ENCODE data around the gene HNRNPA0.

HNRNPA0 gene

GRCh38 chr5:137754188-137754960, at the start of gene HNRNPA0:
Gene HNRNPA0 (minus strand): TSS chr5:137754363. CDS start chr5:137754066, 297 bp downstream.
- peak within 1 kb of the TSS; percentile 47 for H2AFZ ChIP-seq (ENCODE audit: low read depth, low read length, severe bottlenecking)
- peaks cover 34% of the 10 kb centered on the region for H4K20me1 ChIP-seq (ENCODE audit: low read depth, low read length)
- peaks cover 26% of the 10 kb centered on the region for H3K36me3 ChIP-seq (ENCODE audit: low read length)
- H3K9me3 ChIP-seq (ENCODE audit: insufficient read depth, low read length), result no peaks in the 10 kb centered on the region
- peaks cover 14% of the 10 kb centered on the region for H3F3A ChIP-seq (ENCODE audit: insufficient read depth)
- peak within 1 kb of the TSS; percentile 96 for H3K4me2 ChIP-seq (ENCODE audit: low read depth, low read length, poor library complexity, severe bottlenecking)
- no peaks in the 10 kb centered on the region for H3K9me2 ChIP-seq (replicated peaks; ENCODE audit: insufficient read depth, low read length)
- peak within 1 kb of the TSS; percentile 84 for H3K27ac ChIP-seq (ENCODE audit: low read depth, low read length)
- no peak for TF ChIP-seq CTCF (IDR thresholded peaks at IDR 0.05; ENCODE audit: insufficient read depth, low read length, poor library complexity, severe bottlenecking)
- peak within 1 kb of the TSS; percentile 97 for H3K9ac ChIP-seq (ENCODE audit: low read length)
- no peaks in the 10 kb centered on the region for H3K27me3 ChIP-seq (ENCODE audit: low read length)
- H3K79me2 ChIP-seq (ENCODE audit: insufficient read depth, low read length), result peaks cover 38% of the 10 kb centered on the region
- peak within 1 kb of the TSS; percentile 88 for H3K4me3 ChIP-seq (ENCODE audit: insufficient read depth, low read length, poor library complexity, severe bottlenecking)

GRCh38 chr5:137802282-137803210, 48.4 kb upstream of the HNRNPA0 start:
- H3K4me3 ChIP-seq (ENCODE audit: insufficient read depth, low read length, poor library complexity, severe bottlenecking), result no peak overlapping the region
- H3F3A ChIP-seq (ENCODE audit: insufficient read depth), result no peaks in the 10 kb centered on the region
- no peaks in the 10 kb centered on the region for H3K27me3 ChIP-seq (ENCODE audit: low read length)

GRCh38 chr5:137800700-137801411, 46.7 kb upstream of the HNRNPA0 start:
- Histone ChIP-seq H2AFZ (ENCODE audit: low read depth, low read length, severe bottlenecking) (no peak overlapping the region), H3K9ac (ENCODE audit: low read length) (no peak overlapping the region), H3K79me2 (ENCODE audit: insufficient read depth, low read length) (no peaks in the 10 kb centered on the region), H3K4me3 (ENCODE audit: insufficient read depth, low read length, poor library complexity, severe bottlenecking) (no peak overlapping the region), H3K9me2 (replicated peaks; ENCODE audit: insufficient read depth, low read length) (no peaks in the 10 kb centered on the region), H3K27ac (ENCODE audit: low read depth, low read length) (no peak overlapping the region), H3K9me3 (ENCODE audit: insufficient read depth, low read length) (no peaks in the 10 kb centered on the region), H3K27me3 (ENCODE audit: low read length) (no peaks in the 10 kb centered on the region), H3K36me3 (ENCODE audit: low read length) (no peaks in the 10 kb centered on the region), H3F3A (ENCODE audit: insufficient read depth) (no peaks in the 10 kb centered on the region), H4K20me1 (ENCODE audit: low read depth, low read length) (no peaks in the 10 kb centered on the region), H3K4me2 (ENCODE audit: low read depth, low read length, poor library complexity, severe bottlenecking) (no peak overlapping the region)
- TF ChIP-seq EZH2phosphoT487 (conservative IDR thresholded peaks at IDR 0.05; ENCODE audit: low read length) (no peak), CTCF (IDR thresholded peaks at IDR 0.05; ENCODE audit: insufficient read depth, low read length, poor library complexity, severe bottlenecking) (no peak)

More at GRCh38 chr5:137802282-137803210, 48.4 kb upstream of the HNRNPA0 start:
- H3K9me2 ChIP-seq (replicated peaks; ENCODE audit: insufficient read depth, low read length), result no peaks in the 10 kb centered on the region
- no peaks in the 10 kb centered on the region for H4K20me1 ChIP-seq (ENCODE audit: low read depth, low read length)
- no peak overlapping the region for H3K9ac ChIP-seq (ENCODE audit: low read length)
- H3K36me3 ChIP-seq (ENCODE audit: low read length), result no peaks in the 10 kb centered on the region
- no peak overlapping the region for H3K27ac ChIP-seq (ENCODE audit: low read depth, low read length)
- TF ChIP-seq EZH2phosphoT487 (conservative IDR thresholded peaks at IDR 0.05; ENCODE audit: low read length) (no peak), CTCF (IDR thresholded peaks at IDR 0.05; ENCODE audit: insufficient read depth, low read length, poor library complexity, severe bottlenecking) (no peak)
- H2AFZ ChIP-seq (ENCODE audit: low read depth, low read length, severe bottlenecking), result no peak overlapping the region
- H3K4me2 ChIP-seq (ENCODE audit: low read depth, low read length, poor library complexity, severe bottlenecking), result no peak overlapping the region
- no peaks in the 10 kb centered on the region for H3K79me2 ChIP-seq (ENCODE audit: insufficient read depth, low read length)
- no peaks in the 10 kb centered on the region for H3K9me3 ChIP-seq (ENCODE audit: insufficient read depth, low read length)
